ENCODE measurements around the gene RHCE. TPM values are rescaled to one million over a fixed set of nuclear protein-coding genes. Genes with fewer than 3 reads are reported as not detected.
A peak's percentile ranks its signal among the peaks of the same experiment; 100 is the strongest.
"Not testable (repeated sequence)": the region's sequence is repeated elsewhere in the genome, so short reads cannot be mapped to it uniquely, and the experiment has no call there.

RHCE gene
- total and polyA plus RNA-seq, 7 donors, result 0.22 to 2.0 (median 0.88) TPM; not detected in 1

DNA sequence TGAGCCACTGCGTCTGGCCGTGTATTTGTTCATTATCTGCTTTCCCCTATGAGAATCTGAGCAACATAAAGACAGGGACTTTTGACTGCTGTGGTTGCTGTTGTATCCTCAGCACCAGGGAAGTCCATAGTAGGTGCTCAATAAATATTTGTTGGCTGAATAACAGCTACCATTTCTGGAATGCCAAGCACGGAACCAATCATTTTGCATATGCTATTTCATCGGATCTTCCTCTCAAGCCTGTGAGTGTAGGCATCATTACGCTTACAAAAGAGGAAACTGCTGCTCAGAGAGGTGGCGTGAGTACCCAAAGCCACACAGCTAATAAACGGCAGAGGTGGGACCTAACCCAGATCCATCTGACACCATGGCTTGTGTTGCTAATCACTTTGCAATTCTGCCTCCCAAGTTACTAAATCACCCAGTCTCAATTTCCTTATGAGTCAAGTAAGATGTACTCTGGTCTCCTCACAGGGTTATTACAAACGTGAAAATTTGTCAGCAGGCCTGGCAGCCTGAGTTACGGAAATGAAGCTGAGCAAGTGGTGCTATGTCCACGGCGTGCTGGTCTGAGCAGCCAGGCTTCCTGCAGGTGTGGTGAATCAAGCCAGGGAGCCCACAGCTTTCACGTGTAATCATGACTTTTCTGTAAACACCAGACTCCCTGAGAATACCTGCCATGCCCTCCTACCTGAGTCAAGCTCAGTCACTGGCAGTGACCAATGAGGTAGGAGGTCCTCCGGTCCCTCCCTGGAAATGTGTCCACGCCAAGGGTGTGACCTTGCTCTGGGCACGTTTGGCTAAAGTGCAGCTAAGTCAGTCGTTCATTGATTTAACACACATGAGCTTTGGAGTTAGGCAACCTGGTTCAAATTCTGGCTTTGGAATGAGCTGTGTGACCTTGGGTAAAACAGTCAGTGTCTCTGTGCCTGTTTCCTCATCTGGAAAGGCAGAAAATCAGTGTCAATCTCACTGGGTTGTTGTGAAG, 4.8 kb upstream of the RHCE start:
- ATAC-seq (peak in 2 of 4 donors; percentile 5 to 26), DNase-seq (no peak)
- TF ChIP-seq, protein P1, sequence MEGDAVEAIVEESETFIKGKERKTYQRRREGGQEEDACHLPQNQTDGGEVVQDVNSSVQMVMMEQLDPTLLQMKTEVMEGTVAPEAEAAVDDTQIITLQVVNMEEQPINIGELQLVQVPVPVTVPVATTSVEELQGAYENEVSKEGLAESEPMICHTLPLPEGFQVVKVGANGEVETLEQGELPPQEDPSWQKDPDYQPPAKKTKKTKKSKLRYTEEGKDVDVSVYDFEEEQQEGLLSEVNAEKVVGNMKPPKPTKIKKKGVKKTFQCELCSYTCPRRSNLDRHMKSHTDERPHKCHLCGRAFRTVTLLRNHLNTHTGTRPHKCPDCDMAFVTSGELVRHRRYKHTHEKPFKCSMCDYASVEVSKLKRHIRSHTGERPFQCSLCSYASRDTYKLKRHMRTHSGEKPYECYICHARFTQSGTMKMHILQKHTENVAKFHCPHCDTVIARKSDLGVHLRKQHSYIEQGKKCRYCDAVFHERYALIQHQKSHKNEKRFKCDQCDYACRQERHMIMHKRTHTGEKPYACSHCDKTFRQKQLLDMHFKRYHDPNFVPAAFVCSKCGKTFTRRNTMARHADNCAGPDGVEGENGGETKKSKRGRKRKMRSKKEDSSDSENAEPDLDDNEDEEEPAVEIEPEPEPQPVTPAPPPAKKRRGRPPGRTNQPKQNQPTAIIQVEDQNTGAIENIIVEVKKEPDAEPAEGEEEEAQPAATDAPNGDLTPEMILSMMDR (IDR thresholded peaks at IDR 0.05), result no peak
- intact Hi-C loops (cut with DNase I), result loop anchor here in 1 of 2 donors (10.0 kb wide), 1 partner anchor 379 kb away; the partner anchor contains the start of gene SELENON
- peak overlapping the region; percentile 10 for H3K27ac ChIP-seq
- H3K9me3 ChIP-seq, result no peaks in the 10 kb centered on the region
- H3K27me3 ChIP-seq (ENCODE audit: insufficient read depth in 3 of 3, low read length in 2 of 3), result no peaks in the 10 kb centered on the region
- WGBS, 3 donors, result 78 to 80% (median 80%) methylated on average over 16 of the region's 16 CpGs
- no peak overlapping the region for H3K4me3 ChIP-seq
- peaks cover 0 to 5% of the 10 kb centered on the region in 2 donors for H3K36me3 ChIP-seq (ENCODE audit: insufficient read depth in 1 of 2, low read depth in 1 of 2)
- peaks cover 4% of the 10 kb centered on the region for H3K4me1 ChIP-seq

DNA sequence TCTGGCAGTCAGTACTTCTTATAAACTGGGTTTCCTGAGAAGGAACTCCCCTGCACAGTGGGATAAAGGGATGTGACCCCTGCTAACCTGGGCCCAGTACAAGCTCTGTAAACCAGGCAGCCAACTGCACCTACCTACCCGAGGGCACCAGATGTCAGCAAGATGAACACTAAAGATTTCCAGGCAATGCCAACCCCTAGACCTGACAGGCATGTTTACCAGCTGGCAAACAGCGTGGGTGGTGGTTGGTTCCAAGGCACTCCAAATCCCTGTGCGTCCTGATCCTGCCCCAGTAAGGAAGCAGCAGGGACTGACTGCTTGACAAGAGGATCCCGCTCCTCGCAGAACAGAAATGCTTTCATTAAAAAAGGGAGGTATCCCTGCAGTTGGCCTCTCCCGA, 2.6 kb upstream of the RHCE start:
- intact Hi-C loops (cut with DNase I), result loop anchor here in 1 of 2 donors (10.0 kb wide), 1 partner anchor 382 kb away; the partner anchor contains the start of gene SELENON
- WGBS, 3 donors, result 31 to 53% (median 42%) methylated on average over 4 to 6 of the region's 6 CpGs
- H3K4me1 ChIP-seq; H3K4me3 ChIP-seq; H3K9me3 ChIP-seq; H3K27me3 ChIP-seq (ENCODE audit: insufficient read depth in 3 of 3, low read length in 2 of 3); H3K36me3 ChIP-seq (ENCODE audit: insufficient read depth in 1 of 2, low read depth in 1 of 2): not testable (repeated sequence)
- peak overlapping the region; percentile 21 for H3K27ac ChIP-seq
- DNase-seq, result peak in 1 of 2 donors; percentile 53
- ATAC-seq, result peak; percentile 62 to 85 (median 80)

DNA sequence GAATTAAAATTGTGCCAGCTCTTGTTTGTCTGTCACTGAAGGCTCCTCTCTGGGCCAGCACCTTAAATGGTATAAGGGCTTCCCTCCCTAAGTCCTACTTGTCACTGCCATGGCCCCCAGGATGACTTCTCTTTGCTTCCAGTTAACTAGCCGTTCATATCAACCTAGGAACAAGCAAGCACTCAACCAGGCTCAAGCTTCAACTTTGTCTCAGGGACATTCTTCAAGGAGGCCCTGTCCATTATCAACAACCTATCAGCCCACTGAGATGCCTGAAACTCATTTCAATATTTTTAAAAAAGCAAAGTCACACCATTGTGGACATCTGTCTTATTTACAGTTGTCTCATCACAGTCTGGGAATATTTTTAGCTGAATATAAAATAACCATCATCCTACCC, 1.3 kb downstream of the RHCE start:
- intact Hi-C loops (cut with DNase I); ATAC-seq; H3K9me3 ChIP-seq; H3K4me1 ChIP-seq; H3K36me3 ChIP-seq (ENCODE audit: insufficient read depth in 1 of 2, low read depth in 1 of 2); H3K4me3 ChIP-seq; H3K27ac ChIP-seq; DNase-seq; H3K27me3 ChIP-seq (ENCODE audit: insufficient read depth in 3 of 3, low read length in 2 of 3): not testable (repeated sequence)
- WGBS, 3 donors, result 89 to 100% (median 92%) methylated on average over 1 of the region's 1 CpG

DNA sequence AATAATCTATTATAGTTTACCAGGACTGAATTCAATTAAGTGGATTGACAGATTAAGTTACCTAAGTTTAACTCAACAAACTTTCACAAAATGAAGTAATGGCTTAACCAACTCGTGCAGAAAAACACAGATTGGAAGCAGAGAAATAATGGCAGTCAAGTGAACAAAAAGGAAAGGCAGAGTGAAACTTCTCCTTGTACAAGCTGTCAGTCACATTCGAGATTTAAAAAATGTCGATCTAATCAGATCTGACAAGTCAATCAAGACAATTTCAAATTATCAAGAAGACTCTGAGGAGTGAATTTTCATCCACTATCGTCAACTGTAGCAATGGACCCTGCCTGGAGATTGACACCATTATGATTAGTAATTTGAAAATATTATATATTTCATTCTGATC, 3.3 kb downstream of the RHCE start:
- 80 to 87% (median 85%) methylated on average over 3 to 4 of the region's 4 CpGs for WGBS, 3 donors
- H3K4me3 ChIP-seq; DNase-seq; H3K27ac ChIP-seq; H3K27me3 ChIP-seq (ENCODE audit: insufficient read depth in 3 of 3, low read length in 2 of 3); ATAC-seq; H3K36me3 ChIP-seq (ENCODE audit: insufficient read depth in 1 of 2, low read depth in 1 of 2); H3K4me1 ChIP-seq; H3K9me3 ChIP-seq; intact Hi-C loops (cut with DNase I): not testable (repeated sequence)

DNA sequence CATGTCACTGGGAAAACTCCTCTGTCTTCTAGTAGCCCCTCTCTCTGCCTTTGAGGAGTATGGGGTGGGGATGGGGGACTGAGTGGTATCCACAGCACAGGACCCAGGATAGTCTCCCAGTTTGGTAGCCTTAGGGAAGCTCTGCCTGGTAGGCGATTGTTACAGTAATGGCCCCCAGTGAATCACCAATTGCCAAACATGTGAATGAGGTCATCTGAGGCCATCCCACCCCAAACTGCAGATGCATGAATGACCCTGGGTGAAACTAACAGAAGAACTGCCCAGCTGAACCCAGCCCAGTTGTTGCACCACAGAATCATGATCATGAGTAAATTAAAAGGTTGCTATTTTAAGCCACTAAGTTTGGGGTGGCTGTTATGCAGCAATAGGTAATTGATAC, 6.0 kb downstream of the RHCE start:
- H3K9me3 ChIP-seq; H3K36me3 ChIP-seq (ENCODE audit: insufficient read depth in 1 of 2, low read depth in 1 of 2); ATAC-seq; H3K27ac ChIP-seq; H3K4me3 ChIP-seq; H3K27me3 ChIP-seq (ENCODE audit: insufficient read depth in 3 of 3, low read length in 2 of 3); H3K4me1 ChIP-seq; intact Hi-C loops (cut with DNase I); DNase-seq: not testable (repeated sequence)
- WGBS, 3 donors, result 85 to 91% (median 87%) methylated on average over 1 of the region's 1 CpG

DNA sequence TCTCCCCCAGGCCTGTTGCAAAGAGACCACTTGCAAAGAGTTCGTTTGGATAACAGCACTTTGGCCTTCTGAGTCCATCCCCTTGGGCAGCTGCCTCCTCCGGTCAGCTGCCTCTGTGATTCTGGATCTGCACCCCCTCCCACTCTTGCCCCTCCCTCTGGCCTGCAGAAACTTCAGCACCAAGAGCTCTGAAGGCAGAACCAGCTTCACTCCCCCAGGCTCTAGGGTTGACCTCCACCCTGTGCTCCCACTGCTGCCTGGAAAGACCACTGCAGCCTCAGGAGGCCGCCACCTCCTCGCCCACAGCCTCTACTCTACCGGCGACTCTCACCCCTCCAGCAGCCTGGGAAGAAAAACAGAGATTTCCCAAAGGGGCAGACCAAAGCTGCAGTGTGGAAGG, 6.5 kb downstream of the RHCE start:
- DNase-seq; H3K9me3 ChIP-seq; H3K4me1 ChIP-seq; H3K4me3 ChIP-seq; H3K36me3 ChIP-seq (ENCODE audit: insufficient read depth in 1 of 2, low read depth in 1 of 2); H3K27ac ChIP-seq; ATAC-seq; H3K27me3 ChIP-seq (ENCODE audit: insufficient read depth in 3 of 3, low read length in 2 of 3); intact Hi-C loops (cut with DNase I): not testable (repeated sequence)
- 30 to 73% (median 33%) methylated on average over 1 to 3 of the region's 6 CpGs for WGBS, 3 donors

DNA sequence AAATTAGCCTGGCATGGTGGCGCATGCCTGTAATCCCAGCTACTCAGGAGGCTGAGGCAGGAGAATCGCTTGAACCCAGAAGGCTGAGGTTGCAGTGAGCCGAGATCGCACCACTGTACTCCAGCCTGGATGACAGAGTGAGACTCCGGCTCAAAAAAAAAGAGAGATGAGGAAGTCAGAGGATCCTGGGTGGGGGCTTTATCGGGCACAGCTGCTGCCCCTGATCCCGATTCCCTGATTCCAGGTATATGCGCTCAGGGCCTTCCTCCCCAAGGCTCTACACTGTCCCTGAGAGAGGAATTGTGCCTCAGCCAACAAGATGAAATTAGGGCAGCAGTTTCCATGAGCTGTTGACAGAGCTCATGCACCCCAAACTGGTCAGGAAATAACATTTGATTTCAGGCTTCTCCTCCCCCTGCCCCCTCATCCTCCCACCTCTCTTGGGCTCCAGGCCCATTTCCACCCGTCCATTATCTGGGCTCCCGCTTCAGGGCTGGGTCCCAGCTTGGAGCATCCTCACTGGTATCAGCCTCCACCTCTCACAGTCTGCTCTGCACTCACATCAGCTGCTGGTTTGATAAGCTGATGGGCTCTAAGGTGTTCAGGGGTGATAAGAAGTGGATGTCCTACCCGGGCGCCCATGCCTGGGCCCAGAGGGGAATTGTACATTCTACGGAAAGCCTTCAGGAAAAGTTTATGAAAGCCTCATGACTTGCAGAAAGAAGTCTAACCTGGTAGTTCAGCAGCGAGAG, 7.6 kb downstream of the RHCE start:
- DNase-seq; H3K4me3 ChIP-seq; H3K27ac ChIP-seq; H3K4me1 ChIP-seq; H3K9me3 ChIP-seq; ATAC-seq; H3K36me3 ChIP-seq (ENCODE audit: insufficient read depth in 1 of 2, low read depth in 1 of 2); H3K27me3 ChIP-seq (ENCODE audit: insufficient read depth in 3 of 3, low read length in 2 of 3); intact Hi-C loops (cut with DNase I): not testable (repeated sequence)
- WGBS, 3 donors, result 90 to 95% (median 92%) methylated on average over 12 to 13 of the region's 14 CpGs

DNA sequence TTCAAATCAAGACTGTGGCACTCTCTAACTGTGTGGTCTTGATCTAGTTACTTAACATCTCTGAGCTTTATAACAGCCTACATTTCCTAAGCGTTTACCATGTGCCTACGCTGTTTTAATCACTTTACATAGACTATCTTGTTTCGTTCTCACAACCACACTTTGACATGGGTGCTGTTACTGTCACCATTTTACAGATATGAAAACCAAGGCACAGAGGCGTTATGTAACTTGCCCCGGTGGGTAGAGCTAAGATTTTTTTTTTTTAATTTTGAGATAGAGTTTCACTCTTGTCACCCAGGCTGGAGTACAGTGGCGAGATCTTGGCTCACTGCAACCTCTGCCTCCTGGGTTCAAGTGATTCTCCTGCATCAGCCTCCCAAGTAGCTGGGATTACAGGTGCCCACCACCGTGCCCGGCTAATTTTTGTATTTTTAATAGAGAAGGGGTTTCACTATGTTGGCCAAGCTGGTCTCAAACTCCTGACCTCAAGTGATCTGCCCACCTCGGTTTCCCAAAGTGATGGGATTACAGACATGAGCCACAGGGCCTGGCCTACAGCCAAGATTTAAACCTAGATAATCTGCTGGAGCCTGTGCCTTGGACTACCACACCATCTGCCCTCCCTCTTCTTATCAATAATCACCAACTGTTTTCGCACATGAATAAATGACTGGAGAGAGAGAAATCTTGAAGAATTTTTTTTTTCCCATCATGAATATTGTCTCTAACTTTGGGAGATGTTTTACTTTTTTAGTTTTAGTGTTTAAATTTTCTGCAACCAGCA, 10.8 kb downstream of the RHCE start:
- H3K4me3 ChIP-seq; DNase-seq; H3K36me3 ChIP-seq (ENCODE audit: insufficient read depth in 1 of 2, low read depth in 1 of 2); H3K9me3 ChIP-seq; ATAC-seq; H3K4me1 ChIP-seq; H3K27me3 ChIP-seq (ENCODE audit: insufficient read depth in 3 of 3, low read length in 2 of 3); H3K27ac ChIP-seq: not testable (repeated sequence)
- intact Hi-C loops (cut with DNase I), result loop anchor here in 1 of 2 donors (5.0 kb wide), 1 partner anchor 123 kb away; no protein-coding TSS in a partner anchor
- WGBS, 3 donors, result 80 to 87% (median 84%) methylated on average over 8 to 10 of the region's 10 CpGs

DNA sequence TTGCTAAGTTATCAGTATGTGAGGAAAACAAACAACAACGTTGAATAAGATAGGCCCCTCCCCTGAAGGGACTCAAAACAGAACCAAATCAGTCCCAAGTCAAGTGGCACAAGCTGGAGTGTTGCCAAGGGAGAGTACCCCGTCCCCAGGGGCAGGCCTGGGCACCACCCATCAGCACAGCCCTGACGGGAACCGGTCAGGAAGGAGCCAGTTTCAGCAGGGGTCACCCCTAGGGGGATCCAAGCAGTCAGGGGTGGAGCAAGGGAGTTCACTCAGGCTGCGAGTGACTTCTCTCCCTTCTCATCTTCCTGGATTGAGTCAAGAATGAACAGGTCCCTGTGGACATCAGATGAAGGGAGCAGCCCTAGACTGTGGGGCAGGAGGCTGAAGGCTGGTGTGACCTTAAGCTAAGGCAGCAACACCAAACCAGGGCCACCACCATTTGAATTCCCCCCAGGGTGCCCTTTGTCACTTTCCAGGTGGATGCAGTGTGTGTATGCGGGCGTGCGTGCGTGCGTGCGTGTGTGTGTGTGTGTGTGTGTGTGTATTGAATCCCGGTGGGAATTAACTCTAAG, 14.8 kb downstream of the RHCE start:
- H3K27me3 ChIP-seq (ENCODE audit: insufficient read depth in 3 of 3, low read length in 2 of 3); H3K9me3 ChIP-seq; DNase-seq; H3K4me1 ChIP-seq; H3K4me3 ChIP-seq; H3K27ac ChIP-seq; ATAC-seq; H3K36me3 ChIP-seq (ENCODE audit: insufficient read depth in 1 of 2, low read depth in 1 of 2): not testable (repeated sequence)
- intact Hi-C loops (cut with DNase I), result loop anchor here in 1 of 2 donors (5.0 kb wide), 1 partner anchor 119 kb away; no protein-coding TSS in a partner anchor
- 69 to 76% (median 73%) methylated on average over 7 to 9 of the region's 12 CpGs for WGBS, 3 donors
